Measurements from ENCODE around the gene CDH3. TPM values are rescaled to one million over a fixed set of nuclear protein-coding genes. Genes with fewer than 3 reads are reported as not detected.

The CDH3 gene
- total and polyA plus RNA-seq, 8 donors: 0.30 to 5.2 (median 1.2) TPM

- intact Hi-C loops (cut with DNase I): no loop called here
Observed at GRCh38 chr16:68607443-68607842, 37.7 kb upstream of the CDH3 start.

GRCh38 chr16:68608330-68608729 lies 36.8 kb upstream of the CDH3 start:
- DNase-seq (no peak), ATAC-seq (no peak), FAIRE-seq (no peak)
- Histone ChIP-seq H3K36me3 (no peaks in the 10 kb centered on the region), H3K4me1 (no peaks in the 10 kb centered on the region), H3K27ac (no peak overlapping the region), H3K4me3 (no peak overlapping the region), H3K9me3 (no peaks in the 10 kb centered on the region), H3K27me3 (no peaks in the 10 kb centered on the region)
- 82 to 93% methylated on average over 2 of the region's 2 CpGs for WGBS, 2 donors
- intact Hi-C loops (cut with DNase I): no loop called here
- TF ChIP-seq CTCF (IDR thresholded peaks at IDR 0.05): no peak

More at GRCh38 chr16:68607443-68607842, 37.7 kb upstream of the CDH3 start:
- 90 to 96% methylated on average over 7 of the region's 7 CpGs for WGBS, 2 donors
- DNase-seq (no peak), ATAC-seq (no peak), FAIRE-seq (no peak)
- TF ChIP-seq CTCF (IDR thresholded peaks at IDR 0.05): no peak
- H3K27ac ChIP-seq: no peak overlapping the region
- H3K27me3 ChIP-seq: no peaks in the 10 kb centered on the region
- H3K4me3 ChIP-seq: no peak overlapping the region
- H3K9me3 ChIP-seq: no peaks in the 10 kb centered on the region
- no peaks in the 10 kb centered on the region for H3K36me3 ChIP-seq
- no peaks in the 10 kb centered on the region for H3K4me1 ChIP-seq

- FAIRE-seq: no peak
- TF ChIP-seq CTCF (IDR thresholded peaks at IDR 0.05): no peak
- Histone ChIP-seq H3K27me3 (no peaks in the 10 kb centered on the region), H3K4me1 (no peaks in the 10 kb centered on the region), H3K4me3 (no peak overlapping the region), H3K9me3 (no peaks in the 10 kb centered on the region), H3K27ac (no peak overlapping the region), H3K36me3 (no peaks in the 10 kb centered on the region)
- 79 to 85% methylated on average over 3 of the region's 3 CpGs for WGBS, 2 donors
- no peak for ATAC-seq
- DNase-seq: no peak
- intact Hi-C loops (cut with DNase I): no loop called here
Observed at GRCh38 chr16:68612996-68613395, 32.1 kb upstream of the CDH3 start.

GRCh38 chr16:68617734-68618133 lies 27.4 kb upstream of the CDH3 start:
- intact Hi-C loops (cut with DNase I): no loop called here
- Histone ChIP-seq H3K27me3 (no peaks in the 10 kb centered on the region), H3K9me3 (no peaks in the 10 kb centered on the region), H3K36me3 (no peaks in the 10 kb centered on the region), H3K27ac (no peak overlapping the region), H3K4me1 (no peaks in the 10 kb centered on the region), H3K4me3 (no peak overlapping the region)
- FAIRE-seq: no peak
- no peak for TF ChIP-seq CTCF (IDR thresholded peaks at IDR 0.05)
- WGBS, 2 donors: 75 to 86% methylated on average over 7 of the region's 7 CpGs
- no peak for DNase-seq
- ATAC-seq: no peak

GRCh38 chr16:68626557-68626956 lies 18.6 kb upstream of the CDH3 start:
- ATAC-seq (no peak), FAIRE-seq (no peak), DNase-seq (no peak)
- Histone ChIP-seq H3K36me3 (no peaks in the 10 kb centered on the region), H3K4me1 (no peaks in the 10 kb centered on the region), H3K27me3 (no peaks in the 10 kb centered on the region), H3K9me3 (no peaks in the 10 kb centered on the region), H3K4me3 (no peak overlapping the region), H3K27ac (no peak overlapping the region)
- WGBS, 2 donors: 78 to 85% methylated on average over 8 of the region's 8 CpGs
- TF ChIP-seq CTCF (IDR thresholded peaks at IDR 0.05): no peak
- intact Hi-C loops (cut with DNase I): no loop called here
